Measurements from ENCODE around the gene DIDO1. TPM values are rescaled to one million over a fixed set of nuclear protein-coding genes. Genes with fewer than 3 reads are reported as not detected.

Gene DIDO1
- total and polyA plus RNA-seq, 2 of the 13 experiments (the other 11 are each of a cell fraction or from before 2014, with no cell fraction given), result 75.0 to 75.1 TPM

GRCh38 chr20:62875419-62876361, 50.6 kb downstream of the DIDO1 start (continued):
- TF ChIP-seq SIX1 (CRISPR knock-in tag; IDR thresholded peaks at IDR 0.05; ENCODE audit: borderline replicate concordance), result no peak; the same call in 1 of the 2 replicates
- TF ChIP-seq ETV5 (CRISPR knock-in tag; IDR thresholded peaks at IDR 0.05; ENCODE audit: borderline replicate concordance), result peak; percentile 88
- TF ChIP-seq ZNF615 (CRISPR knock-in tag; IDR thresholded peaks at IDR 0.05; ENCODE audit: borderline replicate concordance), result no peak
- peak; percentile 55; the same call in 1 of the 2 replicates for TF ChIP-seq FOXO1 (CRISPR knock-in tag; IDR thresholded peaks at IDR 0.05)
- no peak for TF ChIP-seq RARG (CRISPR knock-in tag; IDR thresholded peaks at IDR 0.05; ENCODE audit: low read depth)
- peak; percentile 64 for TF ChIP-seq ZHX2 (IDR thresholded peaks at IDR 0.05; ENCODE audit: low read depth)
- no peak for TF ChIP-seq ZHX2 (CRISPR knock-in tag; IDR thresholded peaks at IDR 0.05; ENCODE audit: borderline replicate concordance)
- peak; percentile 71 for TF ChIP-seq RBFOX2 (IDR thresholded peaks at IDR 0.05; ENCODE audit: low read depth, low read length)
- TF ChIP-seq SMARCE1 (IDR thresholded peaks at IDR 0.05; ENCODE audit: borderline replicate concordance), result no peak
- peak; percentile 92 for TF ChIP-seq ZNF687 (CRISPR knock-in tag; IDR thresholded peaks at IDR 0.05)
- TF ChIP-seq ZNF383 (CRISPR knock-in tag; IDR thresholded peaks at IDR 0.05; ENCODE audit: borderline replicate concordance), result no peak
- TF ChIP-seq NCOA2 (CRISPR knock-in tag; IDR thresholded peaks at IDR 0.05), result peak; percentile 41; the same call in 1 of the 2 replicates
- TF ChIP-seq ZBTB37 (CRISPR knock-in tag; IDR thresholded peaks at IDR 0.05), result no peak
- no peak for TF ChIP-seq KDM6A (CRISPR knock-in tag; IDR thresholded peaks at IDR 0.05; ENCODE audit: low read depth)
- TF ChIP-seq ZNF30 (CRISPR knock-in tag; IDR thresholded peaks at IDR 0.05), result no peak
- peak; percentile 93 for TF ChIP-seq TEAD3 (CRISPR knock-in tag; optimal IDR thresholded peaks at IDR 0.05; ENCODE audit: borderline replicate concordance)
- TF ChIP-seq ZNF232 (CRISPR knock-in tag; IDR thresholded peaks at IDR 0.05; ENCODE audit: borderline replicate concordance), result peak; percentile 46; the same call in 1 of the 2 replicates

All from HepG2 (cell line).